Measurements from ENCODE around the gene ATP10B. TPM values are rescaled to one million over a fixed set of nuclear protein-coding genes. Genes with fewer than 3 reads are reported as not detected.

ATP10B gene
- total and polyA plus RNA-seq, 2 of the 8 experiments (the other 6 are each of a cell fraction or from before 2014, with no cell fraction given): 0.06 to 0.11 TPM

- no peak for TF ChIP-seq SP1 (IDR thresholded peaks at IDR 0.05; ENCODE audit: low read depth, low read length)
- no peak for TF ChIP-seq JUN (IDR thresholded peaks at IDR 0.05; ENCODE audit: low read depth, low read length)
- no peak for TF ChIP-seq MAFK (IDR thresholded peaks at IDR 0.05; ENCODE audit: low read depth, low read length)
- TF ChIP-seq RNF2 (IDR thresholded peaks at IDR 0.05; ENCODE audit: borderline replicate concordance, low read depth, low read length, missing control alignments, poor library complexity, severe bottlenecking): no peak
Measured at GRCh38 chr5:160789219-160789859, 62.7 kb downstream of the ATP10B start (continued).

Data from H1 (cell line).